ENCODE measurements around the gene PROSER3. TPM values are rescaled to one million over a fixed set of nuclear protein-coding genes. Genes with fewer than 3 reads are reported as not detected.

The PROSER3 gene
- total RNA-seq, 4 donors from 2014 or later: 14.2 to 32.7 (median 19.9) TPM

DNA sequence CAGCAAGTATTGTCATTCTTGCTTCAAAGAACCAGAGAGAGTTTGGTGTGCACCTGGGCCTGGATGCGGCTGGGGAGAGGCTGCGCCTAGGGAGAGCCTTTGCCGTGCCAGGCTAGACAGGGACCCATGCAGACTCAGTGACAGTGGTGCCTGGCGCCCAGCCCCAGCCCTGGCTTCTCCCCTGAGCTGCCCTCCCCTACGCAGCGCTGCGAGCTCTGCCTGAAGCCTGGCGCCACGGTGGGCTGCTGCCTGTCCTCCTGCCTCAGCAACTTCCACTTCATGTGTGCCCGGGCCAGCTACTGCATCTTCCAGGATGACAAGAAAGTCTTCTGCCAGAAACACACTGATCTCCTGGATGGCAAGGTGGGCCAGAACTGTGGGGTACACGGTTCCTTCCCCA lies 28.2 kb upstream of the PROSER3 start:
- H3K27me3 ChIP-seq: no peaks in the 10 kb centered on the region
- no peak for DNase-seq (ENCODE audit: low spot score in 2 of 2)
- H3K27ac ChIP-seq: no peak overlapping the region
- no peaks in the 10 kb centered on the region for H3K9me3 ChIP-seq
- H3K4me1 ChIP-seq: no peaks in the 10 kb centered on the region
- H3K4me3 ChIP-seq: no peak overlapping the region
- 89 to 90% methylated on average over 11 of the region's 11 CpGs for WGBS, 2 donors
- H3K36me3 ChIP-seq: peaks cover 5 to 100% (median 63%) of the 10 kb centered on the region in 3 donors
- TF ChIP-seq CTCF (IDR thresholded peaks at IDR 0.05): no peak
- no peak for TF ChIP-seq POLR2A (IDR thresholded peaks at IDR 0.05)
- no peak for TF ChIP-seq EP300 (IDR thresholded peaks at IDR 0.05)

- no peaks in the 10 kb centered on the region for H3K27me3 ChIP-seq
- H3K4me3 ChIP-seq: no peak overlapping the region
- no peak for DNase-seq (ENCODE audit: low spot score in 2 of 2)
- no peak overlapping the region for H3K27ac ChIP-seq
- TF ChIP-seq CTCF (IDR thresholded peaks at IDR 0.05) (no peak), EP300 (IDR thresholded peaks at IDR 0.05) (no peak), POLR2A (IDR thresholded peaks at IDR 0.05) (no peak)
- no peaks in the 10 kb centered on the region for H3K4me1 ChIP-seq
- WGBS, 2 donors: 92 to 93% methylated on average over 18 of the region's 18 CpGs
- H3K9me3 ChIP-seq: no peaks in the 10 kb centered on the region
- H3K36me3 ChIP-seq: peaks cover 5 to 100% (median 57%) of the 10 kb centered on the region in 3 donors
Observed at GRCh38 chr19:35730326-35730725, 27.6 kb upstream of the PROSER3 start.

DNA sequence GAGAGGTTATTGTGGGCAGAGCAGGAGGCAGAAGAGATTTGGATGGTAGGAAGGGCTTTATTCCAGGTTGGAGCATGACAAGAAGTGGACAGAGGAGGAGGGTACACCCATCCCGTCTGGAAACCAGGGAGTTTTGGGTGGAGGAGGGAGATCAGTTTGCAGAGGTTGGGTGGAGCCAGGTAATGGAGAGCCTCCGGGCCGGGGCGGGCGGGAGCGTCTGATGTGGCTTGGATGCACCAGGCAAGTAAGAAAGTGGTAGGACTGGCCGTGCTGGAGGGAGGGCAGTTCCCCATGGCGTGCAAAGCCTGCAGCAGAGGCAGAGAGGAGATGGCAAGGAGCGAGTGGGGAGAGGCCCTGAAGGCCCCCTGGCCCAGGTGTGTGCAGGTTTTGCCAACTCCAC lies 26.6 kb upstream of the PROSER3 start:
- H3K27ac ChIP-seq: no peak overlapping the region
- H3K36me3 ChIP-seq: peaks cover 0 to 100% (median 47%) of the 10 kb centered on the region in 3 donors
- WGBS, 2 donors: 82 to 87% methylated on average over 9 of the region's 9 CpGs

DNA sequence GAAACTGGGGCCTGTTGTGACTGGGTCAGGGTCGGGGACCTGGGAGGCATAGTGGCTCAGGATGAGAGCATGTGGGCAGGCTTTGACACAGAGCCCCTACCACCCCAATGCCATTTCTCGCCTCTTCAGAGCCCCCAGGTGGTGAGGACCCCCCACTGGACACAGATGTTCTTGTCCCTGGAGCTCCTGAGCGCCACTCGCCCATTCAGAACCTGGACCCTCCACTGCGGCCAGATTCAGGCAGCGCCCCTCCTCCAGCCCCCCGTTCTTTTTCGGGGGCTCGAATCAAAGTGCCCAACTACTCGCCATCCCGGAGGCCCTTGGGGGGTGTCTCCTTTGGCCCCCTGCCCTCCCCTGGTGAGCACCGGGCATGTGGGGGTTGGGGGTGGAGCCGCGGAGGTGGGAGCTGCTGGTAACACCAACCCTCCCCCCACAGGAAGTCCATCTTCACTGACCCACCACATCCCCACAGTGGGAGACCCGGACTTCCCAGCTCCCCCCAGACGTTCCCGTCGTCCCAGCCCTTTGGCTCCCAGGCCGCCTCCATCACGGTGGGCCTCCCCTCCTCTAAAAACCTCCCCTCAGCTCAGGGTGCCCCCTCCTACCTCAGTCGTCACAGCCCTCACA lies 26.1 kb upstream of the PROSER3 start:
- Histone ChIP-seq H3K27ac (no peak overlapping the region), H3K9me3 (no peaks in the 10 kb centered on the region), H3K4me3 (no peak overlapping the region), H3K4me1 (no peaks in the 10 kb centered on the region), H3K36me3 (peaks cover 0 to 100% (median 45%) of the 10 kb centered on the region in 3 donors), H3K27me3 (no peaks in the 10 kb centered on the region)
- 83 to 84% methylated on average over 21 of the region's 21 CpGs for WGBS, 2 donors
- DNase-seq (ENCODE audit: low spot score in 2 of 2): no peak
- no peak for TF ChIP-seq CTCF (IDR thresholded peaks at IDR 0.05)
- no peak for TF ChIP-seq POLR2A (IDR thresholded peaks at IDR 0.05)
- TF ChIP-seq EP300 (IDR thresholded peaks at IDR 0.05): no peak

More for the DNA sequence above, 26.6 kb upstream of the PROSER3 start:
- Histone ChIP-seq H3K4me1 (no peaks in the 10 kb centered on the region), H3K27me3 (no peaks in the 10 kb centered on the region), H3K4me3 (no peak overlapping the region), H3K9me3 (no peaks in the 10 kb centered on the region)
- DNase-seq (ENCODE audit: low spot score in 2 of 2): no peak
- no peak for TF ChIP-seq CTCF (IDR thresholded peaks at IDR 0.05)
- TF ChIP-seq EP300 (IDR thresholded peaks at IDR 0.05): no peak
- no peak for TF ChIP-seq POLR2A (IDR thresholded peaks at IDR 0.05)

DNA sequence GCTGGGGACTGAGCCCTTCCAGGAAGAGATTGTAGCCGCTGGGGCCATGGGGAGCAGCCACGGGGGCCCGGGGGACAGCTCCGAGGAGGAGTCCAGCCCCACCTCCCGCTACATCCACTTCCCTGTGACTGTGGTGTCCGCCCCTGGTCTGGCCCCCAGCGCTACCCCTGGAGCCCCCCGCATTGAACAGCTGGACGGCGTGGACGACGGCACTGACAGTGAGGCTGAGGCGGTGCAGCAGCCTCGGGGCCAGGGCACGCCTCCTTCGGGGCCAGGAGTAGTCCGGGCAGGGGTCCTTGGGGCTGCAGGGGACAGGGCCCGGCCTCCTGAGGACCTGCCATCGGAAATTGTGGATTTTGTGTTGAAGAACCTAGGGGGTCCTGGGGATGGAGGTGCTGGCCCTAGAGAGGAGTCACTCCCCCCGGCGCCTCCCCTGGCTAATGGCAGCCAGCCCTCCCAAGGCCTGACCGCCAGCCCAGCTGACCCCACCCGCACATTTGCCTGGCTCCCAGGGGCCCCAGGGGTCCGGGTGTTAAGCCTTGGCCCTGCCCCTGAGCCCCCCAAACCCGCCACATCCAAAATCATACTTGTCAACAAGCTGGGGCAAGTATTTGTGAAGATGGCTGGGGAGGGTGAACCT lies 25.3 kb upstream of the PROSER3 start:
- H3K36me3 ChIP-seq: peaks cover 0 to 100% (median 38%) of the 10 kb centered on the region in 3 donors
- no peaks in the 10 kb centered on the region for H3K27me3 ChIP-seq
- H3K27ac ChIP-seq: no peak overlapping the region
- 84 to 86% methylated on average over 20 to 25 of the region's 25 CpGs for WGBS, 2 donors
- TF ChIP-seq POLR2A (IDR thresholded peaks at IDR 0.05): no peak
- no peak for TF ChIP-seq EP300 (IDR thresholded peaks at IDR 0.05)
- H3K4me1 ChIP-seq: no peaks in the 10 kb centered on the region
- H3K4me3 ChIP-seq: no peak overlapping the region
- no peaks in the 10 kb centered on the region for H3K9me3 ChIP-seq
- no peak for DNase-seq (ENCODE audit: low spot score in 2 of 2)

Data from tibial nerve (tissue), 4 donors.